Neural progenitor cell (in vitro differentiated cells): Measurements from ENCODE around the gene BUD13. TPM values are rescaled to one million over a fixed set of nuclear protein-coding genes. Genes with fewer than 3 reads are reported as not detected.

ENCODE experiments used
- DNase-seq: peaks from one replicate; pipeline ENCODE4 v3.0.0-alpha.2; 2016; ENCODE audit warnings: low spot score
- H2AFZ ChIP-seq: fragments of 200-600 bp; sonication (generic); replicated peaks from 2 replicates; pipeline ENCODE4 v1.6.1; 2016; ENCODE audit warnings: antibody characterized with exemption
- H3F3A ChIP-seq: fragments of 200-600 bp; sonication (generic); 2 replicates; pipeline ENCODE4 v1.6.1; 2016; ENCODE audit warnings: antibody characterized with exemption, low read depth
- H3K27ac ChIP-seq: fragments of 200-600 bp; sonication (generic); 2 replicates; pipeline ENCODE4 v1.5.1; 2016; ENCODE audit warnings: mild to moderate bottlenecking
- H3K27me3 ChIP-seq: fragments of 200-600 bp; sonication (generic); 2 replicates; pipeline ENCODE4 v1.6.1; 2016; ENCODE audit warnings: mild to moderate bottlenecking, moderate library complexity
- H3K36me3 ChIP-seq: fragments of 200-600 bp; sonication (generic); 2 replicates; pipeline ENCODE4 v1.5.1; 2016
- H3K4me1 ChIP-seq: fragments of 200-600 bp; sonication (generic); 2 replicates; pipeline ENCODE4 v1.6.1; 2016; ENCODE audit warnings: mixed run types
- H3K4me2 ChIP-seq: fragments of 200-600 bp; sonication (generic); 2 replicates; pipeline ENCODE4 v1.6.1; 2016
- H3K4me3 ChIP-seq: fragments of 200-600 bp; sonication (generic); 2 replicates; pipeline ENCODE4 v1.5.1; 2016
- H3K79me2 ChIP-seq: fragments of 200-600 bp; sonication (generic); 2 replicates; pipeline ENCODE4 v1.6.1; 2016; ENCODE audit warnings: low read depth
- H3K9ac ChIP-seq: fragments of 200-600 bp; sonication (generic); 2 replicates; pipeline ENCODE4 v1.6.1; 2016
- H3K9me3 ChIP-seq: fragments of 200-600 bp; sonication (generic); 2 replicates; pipeline ENCODE4 v1.5.1; 2016; ENCODE audit warnings: low read depth
- H4K20me1 ChIP-seq: fragments of 200-600 bp; sonication (generic); 2 replicates; pipeline ENCODE4 v1.6.1; 2016; ENCODE audit warnings: low read depth
- H3K27ac Mint-ChIP-seq: 3 replicates; pipeline ENCODE4 v1.8.0; 2021; ENCODE audit warnings: mixed read lengths
- H3K27me3 Mint-ChIP-seq: 2 replicates; pipeline ENCODE4 v1.8.0; 2022; ENCODE audit warnings: low read depth, mild to moderate bottlenecking, inconsistent platforms, moderate library complexity, mixed read lengths; ENCODE audit not compliant: insufficient read depth
- H3K36me3 Mint-ChIP-seq: 3 replicates; pipeline ENCODE4 v1.8.0; 2021; ENCODE audit warnings: mixed read lengths
- H3K4me1 Mint-ChIP-seq: 3 replicates; pipeline ENCODE4 v1.8.0; 2021; ENCODE audit warnings: mixed read lengths
- H3K4me3 Mint-ChIP-seq: 3 replicates; pipeline ENCODE4 v1.8.0; 2021; ENCODE audit warnings: mild to moderate bottlenecking, moderate library complexity, mixed read lengths
- H3K9me3 Mint-ChIP-seq: 3 replicates; pipeline ENCODE4 v1.8.0; 2020; ENCODE audit warnings: mixed read lengths
- CTCF ChIP-seq: fragments of 200-600 bp; sonication (generic); IDR thresholded peaks from 2 replicates; pipeline ENCODE4 v1.5.1; 2017; ENCODE audit warnings: antibody characterized with exemption, mild to moderate bottlenecking
- EZH2 ChIP-seq: fragments of 200-600 bp; sonication (generic); IDR thresholded peaks from 2 replicates; pipeline ENCODE4 v1.6.1; 2017; ENCODE audit warnings: antibody characterized with exemption, mild to moderate bottlenecking, moderate library complexity
- EZH2phosphoT487 ChIP-seq: fragments of 200-600 bp; sonication (generic); IDR thresholded peaks from 2 replicates; pipeline ENCODE4 v1.6.1; 2017; ENCODE audit warnings: antibody characterized with exemption
- total RNA-seq: library from RNA; depleted of rRNA; stranded (reverse); fragments of >200 nt; gene quantifications from 2 replicates; pipeline ENCODE4 v1.2.3, GENCODE V29; 2015; ENCODE audit warnings: low replicate concordance

The BUD13 gene
- total RNA-seq, 1 donor from 2014 or later, result 31.5 TPM

GRCh38 chr11:116701876-116702275 lies 70.9 kb downstream of the BUD13 start:
- H2AFZ ChIP-seq, result no peak overlapping the region
- peaks cover 2% of the 10 kb centered on the region for H3K27me3 Mint-ChIP-seq
- no peaks in the 10 kb centered on the region for H4K20me1 ChIP-seq
- H3K27me3 ChIP-seq, result no peaks in the 10 kb centered on the region
- no peak overlapping the region for H3K4me3 ChIP-seq
- no peak overlapping the region for H3K9ac ChIP-seq
- H3F3A ChIP-seq, result peaks cover 6% of the 10 kb centered on the region
- H3K4me1 ChIP-seq, result peaks cover 21% of the 10 kb centered on the region
- no peaks in the 10 kb centered on the region for H3K9me3 Mint-ChIP-seq
- no peaks in the 10 kb centered on the region for H3K79me2 ChIP-seq
- no peaks in the 10 kb centered on the region for H3K36me3 ChIP-seq
- DNase-seq, result no peak
- H3K36me3 Mint-ChIP-seq, result no peaks in the 10 kb centered on the region
- no peaks in the 10 kb centered on the region for H3K9me3 ChIP-seq
- no peak overlapping the region for H3K4me2 ChIP-seq
- TF ChIP-seq EZH2phosphoT487 (no peak), EZH2 (no peak), CTCF (no peak)
- H3K27ac Mint-ChIP-seq, result peak overlapping the region; percentile 72
- H3K4me1 Mint-ChIP-seq, result peaks cover 20% of the 10 kb centered on the region
- H3K4me3 Mint-ChIP-seq, result no peak overlapping the region
- no peak overlapping the region for H3K27ac ChIP-seq

GRCh38 chr11:116701297-116701801 lies 71.4 kb downstream of the BUD13 start:
- Histone ChIP-seq H3K27me3 (no peaks in the 10 kb centered on the region), H3K79me2 (no peaks in the 10 kb centered on the region), H3K27ac (no peak overlapping the region), H3F3A (peaks cover 6% of the 10 kb centered on the region), H3K4me2 (no peak overlapping the region), H3K9me3 (no peaks in the 10 kb centered on the region), H3K4me1 (peaks cover 23% of the 10 kb centered on the region), H3K36me3 (no peaks in the 10 kb centered on the region), H3K9ac (no peak overlapping the region), H3K4me3 (no peak overlapping the region), H2AFZ (no peak overlapping the region), H4K20me1 (no peaks in the 10 kb centered on the region)
- no peaks in the 10 kb centered on the region for H3K9me3 Mint-ChIP-seq
- peaks cover 20% of the 10 kb centered on the region for H3K4me1 Mint-ChIP-seq
- H3K4me3 Mint-ChIP-seq, result no peak overlapping the region
- TF ChIP-seq CTCF, result no peak
- no peak for TF ChIP-seq EZH2
- no peak for TF ChIP-seq EZH2phosphoT487
- DNase-seq, result no peak
- H3K27me3 Mint-ChIP-seq, result peaks cover 2% of the 10 kb centered on the region
- H3K27ac Mint-ChIP-seq, result peak overlapping the region; percentile 63
- no peaks in the 10 kb centered on the region for H3K36me3 Mint-ChIP-seq

- H3K9ac ChIP-seq, result no peak overlapping the region
- no peak overlapping the region for H3K27ac ChIP-seq
- H3K4me3 ChIP-seq, result no peak overlapping the region
- H3K4me1 Mint-ChIP-seq, result peaks cover 20% of the 10 kb centered on the region
- no peaks in the 10 kb centered on the region for H3K9me3 Mint-ChIP-seq
- H3K27me3 Mint-ChIP-seq, result peaks cover 2% of the 10 kb centered on the region
- H3K79me2 ChIP-seq, result no peaks in the 10 kb centered on the region
- no peak overlapping the region for H3K4me3 Mint-ChIP-seq
- H3K27ac Mint-ChIP-seq, result no peak overlapping the region
- no peak overlapping the region for H3K4me2 ChIP-seq
- no peaks in the 10 kb centered on the region for H4K20me1 ChIP-seq
- H3K9me3 ChIP-seq, result no peaks in the 10 kb centered on the region
- no peak for TF ChIP-seq EZH2
- no peak for TF ChIP-seq CTCF
- no peak for TF ChIP-seq EZH2phosphoT487
- no peaks in the 10 kb centered on the region for H3K36me3 Mint-ChIP-seq
- no peak overlapping the region for H2AFZ ChIP-seq
- H3K4me1 ChIP-seq, result peaks cover 24% of the 10 kb centered on the region
- H3K36me3 ChIP-seq, result no peaks in the 10 kb centered on the region
- no peak for DNase-seq
- H3K27me3 ChIP-seq, result no peaks in the 10 kb centered on the region
- H3F3A ChIP-seq, result peaks cover 6% of the 10 kb centered on the region
Measured at GRCh38 chr11:116700586-116701220, 72.1 kb downstream of the BUD13 start.

Other genes starting within 250 kb of the BUD13 start
- gene ZPR1, start 15.0 kb upstream of the BUD13 start, total RNA-seq, result 38.5 and 48.2 TPM in 2 replicates
- 0.25 TPM in 1 of 2 replicates, not detected in the other for gene APOA5, start 18.9 kb upstream of the BUD13 start, total RNA-seq
- gene APOA4, start 50.3 kb upstream of the BUD13 start, total RNA-seq, result 0.12 and 0.56 TPM in 2 replicates
- not detected in 2 replicates for gene APOC3, start 56.9 kb upstream of the BUD13 start, total RNA-seq
- gene APOA1, start 64.6 kb upstream of the BUD13 start, total RNA-seq, result 0.84 and 2.7 TPM in 2 replicates